Right lobe of liver (tissue), 4 donors: Measurements from ENCODE around the gene LRMDA.

Source experiments
- POLR2A ChIP-seq: fragments of 450-650 bp; IDR thresholded peaks from one replicate; pipeline ENCODE4 v1.6.1; 2017; ENCODE audit warnings: antibody characterized with exemption, mild to moderate bottlenecking
- TF ChIP-seq, protein P1 (sequence below), 4 donors: fragments of 200-600 bp in 3 of 4; fragments of 450-650 bp in 1 of 4; IDR thresholded peaks; one replicate each; pipeline versions ENCODE4 v1.5.1 to v1.8.0; 2016 to 2022; ENCODE audit warnings: antibody characterized with exemption in 4 of 4, mild to moderate bottlenecking in 2 of 4
- donor health status: DM: no; HTN: no; CAD: no.
- donor health status: DM: no; HTN: no; CAD: no.
- donor health status: DM: no; HTN: yes; CAD: no.

DNA sequence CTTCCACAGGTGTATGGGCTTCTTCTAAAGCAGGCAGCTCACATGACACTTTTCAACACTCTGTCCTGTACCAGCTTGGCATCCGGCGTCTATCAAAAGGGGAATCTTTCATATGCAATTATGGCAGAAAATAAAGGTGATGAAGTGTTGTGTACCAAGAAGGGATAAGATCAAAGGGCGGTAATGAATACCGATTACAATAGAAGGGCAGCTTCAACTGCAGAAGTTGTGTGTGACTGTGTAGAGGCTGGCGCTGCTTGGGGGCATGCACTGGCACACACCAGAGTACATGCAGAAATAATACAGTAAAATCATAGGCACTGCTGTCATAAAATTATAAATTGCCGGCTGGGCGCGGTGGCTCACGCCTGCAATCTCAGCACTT lies 744.7 kb downstream of the LRMDA start:
- no peak for TF ChIP-seq POLR2A
- TF ChIP-seq, protein P1, sequence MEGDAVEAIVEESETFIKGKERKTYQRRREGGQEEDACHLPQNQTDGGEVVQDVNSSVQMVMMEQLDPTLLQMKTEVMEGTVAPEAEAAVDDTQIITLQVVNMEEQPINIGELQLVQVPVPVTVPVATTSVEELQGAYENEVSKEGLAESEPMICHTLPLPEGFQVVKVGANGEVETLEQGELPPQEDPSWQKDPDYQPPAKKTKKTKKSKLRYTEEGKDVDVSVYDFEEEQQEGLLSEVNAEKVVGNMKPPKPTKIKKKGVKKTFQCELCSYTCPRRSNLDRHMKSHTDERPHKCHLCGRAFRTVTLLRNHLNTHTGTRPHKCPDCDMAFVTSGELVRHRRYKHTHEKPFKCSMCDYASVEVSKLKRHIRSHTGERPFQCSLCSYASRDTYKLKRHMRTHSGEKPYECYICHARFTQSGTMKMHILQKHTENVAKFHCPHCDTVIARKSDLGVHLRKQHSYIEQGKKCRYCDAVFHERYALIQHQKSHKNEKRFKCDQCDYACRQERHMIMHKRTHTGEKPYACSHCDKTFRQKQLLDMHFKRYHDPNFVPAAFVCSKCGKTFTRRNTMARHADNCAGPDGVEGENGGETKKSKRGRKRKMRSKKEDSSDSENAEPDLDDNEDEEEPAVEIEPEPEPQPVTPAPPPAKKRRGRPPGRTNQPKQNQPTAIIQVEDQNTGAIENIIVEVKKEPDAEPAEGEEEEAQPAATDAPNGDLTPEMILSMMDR (IDR thresholded peaks at IDR 0.05): no peak
